ENCODE measurements around the gene FALEC.
A peak's percentile ranks its signal among the peaks of the same experiment; 100 is the strongest.

Gene FALEC

GRCh38 chr1:150552128-150552910 lies 36.8 kb downstream of the FALEC start:
- peaks cover 3 to 15% of the 10 kb centered on the region in 2 donors for H3K4me1 ChIP-seq (ENCODE audit: control insufficient read depth in 2 of 2, insufficient read depth in 2 of 2, low read length in 2 of 2)
- H3K27ac ChIP-seq (ENCODE audit: low read depth in 2 of 2, low read length in 2 of 2), result peak overlapping the region; percentile 40 to 65
- H3K36me3 ChIP-seq (ENCODE audit: control insufficient read depth in 2 of 2, insufficient read depth in 2 of 2, low read length in 2 of 2), result peaks cover 3 to 5% of the 10 kb centered on the region in 2 donors
- H3K4me3 ChIP-seq (ENCODE audit: low read length in 2 of 2), result no peak overlapping the region
- H3K27me3 ChIP-seq (ENCODE audit: control insufficient read depth in 2 of 2, insufficient read depth in 2 of 2, low read length in 2 of 2), result peaks cover 0 to 8% of the 10 kb centered on the region in 2 donors
- no peaks in the 10 kb centered on the region for H3K9me3 ChIP-seq (ENCODE audit: control insufficient read depth in 2 of 2, low read length in 2 of 2)
- peak overlapping the region; percentile 9 to 14 for H3K9ac ChIP-seq (ENCODE audit: low read depth in 1 of 2, low read length in 2 of 2)

GRCh38 chr1:150552911-150553289 lies 37.3 kb downstream of the FALEC start:
- Histone ChIP-seq H3K4me3 (ENCODE audit: low read length in 2 of 2) (no peak overlapping the region), H3K27me3 (ENCODE audit: control insufficient read depth in 2 of 2, insufficient read depth in 2 of 2, low read length in 2 of 2) (peaks cover 0 to 8% of the 10 kb centered on the region in 2 donors), H3K9me3 (ENCODE audit: control insufficient read depth in 2 of 2, low read length in 2 of 2) (no peaks in the 10 kb centered on the region), H3K9ac (ENCODE audit: low read depth in 1 of 2, low read length in 2 of 2) (peak overlapping the region in 1 of 2 donors; percentile 9), H3K27ac (ENCODE audit: low read depth in 2 of 2, low read length in 2 of 2) (peak overlapping the region in 1 of 2 donors; percentile 48), H3K4me1 (ENCODE audit: control insufficient read depth in 2 of 2, insufficient read depth in 2 of 2, low read length in 2 of 2) (peaks cover 3 to 15% of the 10 kb centered on the region in 2 donors), H3K36me3 (ENCODE audit: control insufficient read depth in 2 of 2, insufficient read depth in 2 of 2, low read length in 2 of 2) (peaks cover 3 to 5% of the 10 kb centered on the region in 2 donors)

GRCh38 chr1:150553392-150554085 lies 38.0 kb downstream of the FALEC start:
- Histone ChIP-seq H3K27ac (ENCODE audit: low read depth in 2 of 2, low read length in 2 of 2) (no peak overlapping the region), H3K36me3 (ENCODE audit: control insufficient read depth in 2 of 2, insufficient read depth in 2 of 2, low read length in 2 of 2) (peaks cover 3 to 5% of the 10 kb centered on the region in 2 donors), H3K27me3 (ENCODE audit: control insufficient read depth in 2 of 2, insufficient read depth in 2 of 2, low read length in 2 of 2) (peaks cover 0 to 8% of the 10 kb centered on the region in 2 donors), H3K9me3 (ENCODE audit: control insufficient read depth in 2 of 2, low read length in 2 of 2) (no peaks in the 10 kb centered on the region), H3K4me1 (ENCODE audit: control insufficient read depth in 2 of 2, insufficient read depth in 2 of 2, low read length in 2 of 2) (peaks cover 3 to 15% of the 10 kb centered on the region in 2 donors), H3K9ac (ENCODE audit: low read depth in 1 of 2, low read length in 2 of 2) (no peak overlapping the region), H3K4me3 (ENCODE audit: low read length in 2 of 2) (no peak overlapping the region)

GRCh38 chr1:150554086-150554452 lies 38.5 kb downstream of the FALEC start:
- Histone ChIP-seq H3K4me3 (ENCODE audit: low read length in 2 of 2) (no peak overlapping the region), H3K27ac (ENCODE audit: low read depth in 2 of 2, low read length in 2 of 2) (no peak overlapping the region), H3K9me3 (ENCODE audit: control insufficient read depth in 2 of 2, low read length in 2 of 2) (no peaks in the 10 kb centered on the region), H3K27me3 (ENCODE audit: control insufficient read depth in 2 of 2, insufficient read depth in 2 of 2, low read length in 2 of 2) (peaks cover 0 to 8% of the 10 kb centered on the region in 2 donors), H3K4me1 (ENCODE audit: control insufficient read depth in 2 of 2, insufficient read depth in 2 of 2, low read length in 2 of 2) (peaks cover 3 to 15% of the 10 kb centered on the region in 2 donors), H3K9ac (ENCODE audit: low read depth in 1 of 2, low read length in 2 of 2) (no peak overlapping the region), H3K36me3 (ENCODE audit: control insufficient read depth in 2 of 2, insufficient read depth in 2 of 2, low read length in 2 of 2) (peaks cover 3 to 5% of the 10 kb centered on the region in 2 donors)

GRCh38 chr1:150555198-150555970 lies 39.8 kb downstream of the FALEC start:
- Histone ChIP-seq H3K9ac (ENCODE audit: low read depth in 1 of 2, low read length in 2 of 2) (no peak overlapping the region), H3K36me3 (ENCODE audit: control insufficient read depth in 2 of 2, insufficient read depth in 2 of 2, low read length in 2 of 2) (peaks cover 3 to 5% of the 10 kb centered on the region in 2 donors), H3K4me3 (ENCODE audit: low read length in 2 of 2) (no peak overlapping the region), H3K27me3 (ENCODE audit: control insufficient read depth in 2 of 2, insufficient read depth in 2 of 2, low read length in 2 of 2) (no peaks in the 10 kb centered on the region), H3K4me1 (ENCODE audit: control insufficient read depth in 2 of 2, insufficient read depth in 2 of 2, low read length in 2 of 2) (peaks cover 11 to 17% of the 10 kb centered on the region in 2 donors), H3K27ac (ENCODE audit: low read depth in 2 of 2, low read length in 2 of 2) (no peak overlapping the region), H3K9me3 (ENCODE audit: control insufficient read depth in 2 of 2, low read length in 2 of 2) (no peaks in the 10 kb centered on the region)

GRCh38 chr1:150555971-150556865 lies 40.7 kb downstream of the FALEC start:
- Histone ChIP-seq H3K4me3 (ENCODE audit: low read length in 2 of 2) (no peak overlapping the region), H3K4me1 (ENCODE audit: control insufficient read depth in 2 of 2, insufficient read depth in 2 of 2, low read length in 2 of 2) (peaks cover 16 to 23% of the 10 kb centered on the region in 2 donors), H3K9ac (ENCODE audit: low read depth in 1 of 2, low read length in 2 of 2) (no peak overlapping the region), H3K27me3 (ENCODE audit: control insufficient read depth in 2 of 2, insufficient read depth in 2 of 2, low read length in 2 of 2) (no peaks in the 10 kb centered on the region), H3K9me3 (ENCODE audit: control insufficient read depth in 2 of 2, low read length in 2 of 2) (no peaks in the 10 kb centered on the region), H3K27ac (ENCODE audit: low read depth in 2 of 2, low read length in 2 of 2) (no peak overlapping the region), H3K36me3 (ENCODE audit: control insufficient read depth in 2 of 2, insufficient read depth in 2 of 2, low read length in 2 of 2) (peaks cover 3 to 5% of the 10 kb centered on the region in 2 donors)

- Histone ChIP-seq H3K4me3 (ENCODE audit: low read length in 2 of 2) (no peak overlapping the region), H3K9ac (ENCODE audit: low read depth in 1 of 2, low read length in 2 of 2) (no peak overlapping the region), H3K4me1 (ENCODE audit: control insufficient read depth in 2 of 2, insufficient read depth in 2 of 2, low read length in 2 of 2) (peaks cover 22 to 32% of the 10 kb centered on the region in 2 donors), H3K36me3 (ENCODE audit: control insufficient read depth in 2 of 2, insufficient read depth in 2 of 2, low read length in 2 of 2) (peaks cover 3 to 5% of the 10 kb centered on the region in 2 donors), H3K27me3 (ENCODE audit: control insufficient read depth in 2 of 2, insufficient read depth in 2 of 2, low read length in 2 of 2) (no peaks in the 10 kb centered on the region), H3K9me3 (ENCODE audit: control insufficient read depth in 2 of 2, low read length in 2 of 2) (no peaks in the 10 kb centered on the region), H3K27ac (ENCODE audit: low read depth in 2 of 2, low read length in 2 of 2) (no peak overlapping the region)
These were observed 41.6 kb downstream of the FALEC start for GRCh38 chr1:150557065-150557600.

- H3K27ac ChIP-seq (ENCODE audit: low read depth in 2 of 2, low read length in 2 of 2), result no peak overlapping the region
- H3K4me3 ChIP-seq (ENCODE audit: low read length in 2 of 2), result no peak overlapping the region
- H3K9me3 ChIP-seq (ENCODE audit: control insufficient read depth in 2 of 2, low read length in 2 of 2), result no peaks in the 10 kb centered on the region
- H3K9ac ChIP-seq (ENCODE audit: low read depth in 1 of 2, low read length in 2 of 2), result no peak overlapping the region
- peaks cover 3 to 5% of the 10 kb centered on the region in 2 donors for H3K36me3 ChIP-seq (ENCODE audit: control insufficient read depth in 2 of 2, insufficient read depth in 2 of 2, low read length in 2 of 2)
- no peaks in the 10 kb centered on the region for H3K27me3 ChIP-seq (ENCODE audit: control insufficient read depth in 2 of 2, insufficient read depth in 2 of 2, low read length in 2 of 2)
- peaks cover 29 to 33% of the 10 kb centered on the region in 2 donors for H3K4me1 ChIP-seq (ENCODE audit: control insufficient read depth in 2 of 2, insufficient read depth in 2 of 2, low read length in 2 of 2)
These were observed 42.3 kb downstream of the FALEC start for GRCh38 chr1:150557813-150558212.

- Histone ChIP-seq H3K27ac (ENCODE audit: low read depth in 2 of 2, low read length in 2 of 2) (no peak overlapping the region), H3K36me3 (ENCODE audit: control insufficient read depth in 2 of 2, insufficient read depth in 2 of 2, low read length in 2 of 2) (peaks cover 3 to 5% of the 10 kb centered on the region in 2 donors), H3K4me3 (ENCODE audit: low read length in 2 of 2) (no peak overlapping the region), H3K4me1 (ENCODE audit: control insufficient read depth in 2 of 2, insufficient read depth in 2 of 2, low read length in 2 of 2) (peaks cover 31 to 36% of the 10 kb centered on the region in 2 donors), H3K9me3 (ENCODE audit: control insufficient read depth in 2 of 2, low read length in 2 of 2) (no peaks in the 10 kb centered on the region), H3K9ac (ENCODE audit: low read depth in 1 of 2, low read length in 2 of 2) (no peak overlapping the region), H3K27me3 (ENCODE audit: control insufficient read depth in 2 of 2, insufficient read depth in 2 of 2, low read length in 2 of 2) (no peaks in the 10 kb centered on the region)
These were observed 42.8 kb downstream of the FALEC start for GRCh38 chr1:150558303-150558704.

Data from mucosa of rectum (tissue), 2 donors.